GM19238 (cell line): ENCODE measurements around the gene MYOM3.
"Not testable (repeated sequence)": the region's sequence is repeated elsewhere in the genome, so short reads cannot be mapped to it uniquely, and the experiment has no call there.

ENCODE experiments used
- DNase-seq: peaks from one replicate; pipeline ENCODE4 v3.0.0; 2011; ENCODE audit warnings: low spot score; ENCODE audit not compliant: insufficient read length

Gene MYOM3

GRCh38 chr1:24042315-24042714 lies 69.6 kb downstream of the MYOM3 start:
- no peak for DNase-seq

- DNase-seq, result no peak
Measured at GRCh38 chr1:24036088-24036487, 75.8 kb downstream of the MYOM3 start.

- no peak for DNase-seq
Measured at GRCh38 chr1:24032981-24033380, 79.0 kb downstream of the MYOM3 start.

GRCh38 chr1:24030976-24031516 lies 80.9 kb downstream of the MYOM3 start:
- not testable (repeated sequence) for DNase-seq

- no peak for DNase-seq
Measured at GRCh38 chr1:24027838-24028468, 84.0 kb downstream of the MYOM3 start.

- DNase-seq, result no peak
Measured at GRCh38 chr1:24022581-24023361, 89.2 kb downstream of the MYOM3 start.

- DNase-seq, result no peak
Measured at GRCh38 chr1:24021403-24022266, 90.3 kb downstream of the MYOM3 start.

GRCh38 chr1:24020470-24020869 lies 91.5 kb downstream of the MYOM3 start:
- no peak for DNase-seq

GRCh38 chr1:24020025-24020424 lies 91.9 kb downstream of the MYOM3 start:
- DNase-seq, result no peak

- no peak for DNase-seq
Measured at GRCh38 chr1:24018611-24019580, 93.0 kb downstream of the MYOM3 start.

- DNase-seq, result no peak
Measured at GRCh38 chr1:24015221-24016210, 96.4 kb downstream of the MYOM3 start.

- not testable (repeated sequence) for DNase-seq
Measured at GRCh38 chr1:24012878-24013277, 99.1 kb downstream of the MYOM3 start.

- DNase-seq, result no peak
Measured at GRCh38 chr1:24010650-24011049, 101.3 kb downstream of the MYOM3 start.

GRCh38 chr1:24009406-24009805 lies 102.5 kb downstream of the MYOM3 start:
- DNase-seq, result no peak

- DNase-seq, result not testable (repeated sequence)
Measured at GRCh38 chr1:24008574-24009184, 103.3 kb downstream of the MYOM3 start.

GRCh38 chr1:24007079-24007478 lies 104.9 kb downstream of the MYOM3 start:
- DNase-seq, result no peak
